Measurements from ENCODE around the gene RNF223. TPM values are rescaled to one million over a fixed set of nuclear protein-coding genes. Genes with fewer than 3 reads are reported as not detected.

Gene RNF223
- total and polyA plus RNA-seq, 2 experiments from 2014 or later, result not detected

GRCh38 chr1:1075148-1075935 is 1.2 kb upstream of the RNF223 start:
- Histone ChIP-seq H3K36me3 (ENCODE audit: low read depth) (no peaks in the 10 kb centered on the region), H3K4me3 (no peak overlapping the region), H3K9ac (no peak overlapping the region), H3K27ac (no peak overlapping the region), H3K9me3 (ENCODE audit: low read depth) (no peaks in the 10 kb centered on the region), H4K20me1 (ENCODE audit: insufficient read depth) (no peaks in the 10 kb centered on the region), H3K4me2 (ENCODE audit: unreplicated experiment) (no peak overlapping the region), H3F3A (ENCODE audit: insufficient read depth) (no peaks in the 10 kb centered on the region), H3K9me2 (ENCODE audit: insufficient read depth) (no peaks in the 10 kb centered on the region), H3K79me2 (ENCODE audit: insufficient read depth) (no peaks in the 10 kb centered on the region), H3K4me1 (ENCODE audit: insufficient read depth) (no peaks in the 10 kb centered on the region), H2AFZ (no peak overlapping the region), H3K27me3 (replicated peaks; ENCODE audit: insufficient read depth) (no peaks in the 10 kb centered on the region)
- in situ Hi-C loops (cut with MboI), result no loop called here
- DNase-seq, result no peak
- TF ChIP-seq EZH2phosphoT487 (IDR thresholded peaks at IDR 0.05; ENCODE audit: insufficient read depth, low read depth) (no peak), EZH2 (IDR thresholded peaks at IDR 0.05; ENCODE audit: insufficient read depth, poor library complexity, severe bottlenecking) (no peak)
- WGBS, 2 experiments (ENCODE audit: low coverage in 1 of 2, low lambda C conversion rate in 2 of 2, missing lambda C conversion rate in 2 of 2), result 40 to 50% methylated on average over 9 to 20 of the region's 21 CpGs

DNA sequence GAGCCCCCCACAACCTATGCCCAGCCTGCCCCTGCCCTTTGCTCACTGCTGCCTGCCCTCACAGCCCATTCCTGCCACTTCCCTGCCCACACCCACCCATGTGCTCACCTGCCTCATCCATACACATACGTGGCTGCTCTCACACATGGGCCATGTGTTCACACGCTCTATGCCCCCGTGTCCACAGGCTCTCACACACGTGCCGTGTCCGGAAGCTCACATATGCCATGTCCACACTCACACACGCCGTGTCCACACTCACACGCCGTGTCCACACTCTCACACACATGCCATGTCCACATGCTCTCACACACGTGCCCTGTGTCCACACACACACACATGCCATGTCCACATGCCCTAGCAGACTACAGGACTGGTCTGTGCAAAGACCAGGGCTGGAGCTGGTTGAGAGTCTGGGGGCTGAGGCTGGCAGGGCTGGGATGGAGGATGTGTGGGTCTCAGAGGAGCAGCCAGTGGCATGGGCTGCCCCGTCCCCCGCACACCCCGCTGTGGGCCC is 583 bp upstream of the RNF223 start:
- Histone ChIP-seq H2AFZ (no peak overlapping the region), H3K27ac (no peak overlapping the region), H3K4me2 (ENCODE audit: unreplicated experiment) (no peak overlapping the region), H3F3A (ENCODE audit: insufficient read depth) (no peaks in the 10 kb centered on the region), H3K9ac (no peak overlapping the region), H3K4me1 (ENCODE audit: insufficient read depth) (no peaks in the 10 kb centered on the region), H3K79me2 (ENCODE audit: insufficient read depth) (no peaks in the 10 kb centered on the region), H4K20me1 (ENCODE audit: insufficient read depth) (no peaks in the 10 kb centered on the region), H3K27me3 (replicated peaks; ENCODE audit: insufficient read depth) (no peaks in the 10 kb centered on the region), H3K9me3 (ENCODE audit: low read depth) (no peaks in the 10 kb centered on the region), H3K9me2 (ENCODE audit: insufficient read depth) (no peaks in the 10 kb centered on the region), H3K36me3 (ENCODE audit: low read depth) (no peaks in the 10 kb centered on the region), H3K4me3 (no peak overlapping the region)
- TF ChIP-seq EZH2 (IDR thresholded peaks at IDR 0.05; ENCODE audit: insufficient read depth, poor library complexity, severe bottlenecking) (no peak), EZH2phosphoT487 (IDR thresholded peaks at IDR 0.05; ENCODE audit: insufficient read depth, low read depth) (no peak)
- in situ Hi-C loops (cut with MboI), result no loop called here
- no peak for DNase-seq
- WGBS, 2 experiments (ENCODE audit: low coverage in 1 of 2, low lambda C conversion rate in 2 of 2, missing lambda C conversion rate in 2 of 2), result 55 to 60% methylated on average over 14 of the region's 14 CpGs

DNA sequence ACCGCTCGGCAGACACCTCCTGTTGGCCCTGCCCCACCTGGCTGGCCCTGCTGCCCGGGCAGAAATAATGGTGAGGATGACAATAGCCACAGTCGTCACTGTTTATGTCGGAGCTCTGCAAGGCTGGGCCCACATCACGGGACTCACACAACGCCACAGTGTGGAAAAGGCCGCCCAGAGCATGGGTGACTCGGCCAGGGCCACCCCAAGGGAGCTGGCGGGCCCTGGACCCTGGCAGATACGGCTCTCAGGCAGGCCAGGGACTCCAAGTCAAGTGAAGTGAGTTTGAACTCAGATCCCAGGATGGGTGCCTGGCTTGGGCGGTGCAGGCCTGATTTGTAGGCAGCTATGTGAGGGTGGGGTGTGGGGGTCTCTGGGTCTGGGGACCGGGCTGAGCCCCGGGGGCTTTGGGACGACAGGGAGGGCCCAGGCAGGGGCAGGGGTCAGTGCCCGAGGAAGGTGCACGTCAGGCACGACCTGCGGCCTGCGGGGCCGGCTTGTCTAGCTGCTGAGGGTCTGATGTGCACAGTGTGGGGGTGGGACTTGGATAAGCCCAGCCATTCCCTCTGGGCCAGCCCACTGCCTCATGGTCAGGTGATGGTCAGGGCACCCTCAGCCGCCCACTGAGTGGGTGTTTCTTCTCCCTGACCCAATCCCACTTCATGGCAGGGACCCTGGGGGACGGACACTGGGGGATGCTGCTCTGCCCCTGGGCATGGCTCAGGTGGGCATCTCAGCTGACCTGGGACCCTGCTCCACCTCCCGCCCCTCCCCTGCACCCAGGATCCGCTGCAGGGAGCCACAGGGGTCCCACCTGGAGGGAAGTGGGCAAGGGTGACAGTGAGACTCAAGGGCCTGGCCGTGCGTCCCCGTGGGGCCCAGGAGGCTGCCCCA is 1.0 kb downstream of the RNF223 start:
- H3K4me1 ChIP-seq (ENCODE audit: insufficient read depth), result no peaks in the 10 kb centered on the region
- no peak overlapping the region for H3K27ac ChIP-seq
- H3K9me2 ChIP-seq (ENCODE audit: insufficient read depth), result no peaks in the 10 kb centered on the region
- no peaks in the 10 kb centered on the region for H3K36me3 ChIP-seq (ENCODE audit: low read depth)
- H3K4me3 ChIP-seq, result no peak overlapping the region
- WGBS, 2 experiments (ENCODE audit: low coverage in 1 of 2, low lambda C conversion rate in 2 of 2, missing lambda C conversion rate in 2 of 2), result 78 to 79% methylated on average over 24 to 25 of the region's 28 CpGs
- no peaks in the 10 kb centered on the region for H3K79me2 ChIP-seq (ENCODE audit: insufficient read depth)
- no peaks in the 10 kb centered on the region for H4K20me1 ChIP-seq (ENCODE audit: insufficient read depth)
- H3K4me2 ChIP-seq (ENCODE audit: unreplicated experiment), result no peak overlapping the region
- no peaks in the 10 kb centered on the region for H3F3A ChIP-seq (ENCODE audit: insufficient read depth)
- no peaks in the 10 kb centered on the region for H3K27me3 ChIP-seq (replicated peaks; ENCODE audit: insufficient read depth)
- in situ Hi-C loops (cut with MboI), result no loop called here
- H2AFZ ChIP-seq, result no peak overlapping the region
- DNase-seq, result no peak
- H3K9ac ChIP-seq, result no peak overlapping the region
- H3K9me3 ChIP-seq (ENCODE audit: low read depth), result no peaks in the 10 kb centered on the region
- no peak for TF ChIP-seq EZH2 (IDR thresholded peaks at IDR 0.05; ENCODE audit: insufficient read depth, poor library complexity, severe bottlenecking)
- TF ChIP-seq EZH2phosphoT487 (IDR thresholded peaks at IDR 0.05; ENCODE audit: insufficient read depth, low read depth), result no peak

- H3K9me2 ChIP-seq (ENCODE audit: insufficient read depth), result no peaks in the 10 kb centered on the region
- H3F3A ChIP-seq (ENCODE audit: insufficient read depth), result no peaks in the 10 kb centered on the region
- no peak overlapping the region for H3K9ac ChIP-seq
- no peaks in the 10 kb centered on the region for H3K4me1 ChIP-seq (ENCODE audit: insufficient read depth)
- no peak overlapping the region for H3K4me3 ChIP-seq
- no peaks in the 10 kb centered on the region for H3K27me3 ChIP-seq (replicated peaks; ENCODE audit: insufficient read depth)
- DNase-seq, result no peak
- no peaks in the 10 kb centered on the region for H4K20me1 ChIP-seq (ENCODE audit: insufficient read depth)
- TF ChIP-seq EZH2 (IDR thresholded peaks at IDR 0.05; ENCODE audit: insufficient read depth, poor library complexity, severe bottlenecking) (no peak), EZH2phosphoT487 (IDR thresholded peaks at IDR 0.05; ENCODE audit: insufficient read depth, low read depth) (no peak)
- no peak overlapping the region for H3K27ac ChIP-seq
- H3K9me3 ChIP-seq (ENCODE audit: low read depth), result no peaks in the 10 kb centered on the region
- H2AFZ ChIP-seq, result no peak overlapping the region
- in situ Hi-C loops (cut with MboI), result no loop called here
- H3K4me2 ChIP-seq (ENCODE audit: unreplicated experiment), result no peak overlapping the region
- no peaks in the 10 kb centered on the region for H3K36me3 ChIP-seq (ENCODE audit: low read depth)
- no peaks in the 10 kb centered on the region for H3K79me2 ChIP-seq (ENCODE audit: insufficient read depth)
- 77 to 81% methylated on average over 20 to 21 of the region's 21 CpGs for WGBS, 2 experiments (ENCODE audit: low coverage in 1 of 2, low lambda C conversion rate in 2 of 2, missing lambda C conversion rate in 2 of 2)
These were observed 1.7 kb downstream of the RNF223 start for GRCh38 chr1:1072299-1072848.
